Measurements from ENCODE around the gene CRABP1.

CRABP1 gene

DNA sequence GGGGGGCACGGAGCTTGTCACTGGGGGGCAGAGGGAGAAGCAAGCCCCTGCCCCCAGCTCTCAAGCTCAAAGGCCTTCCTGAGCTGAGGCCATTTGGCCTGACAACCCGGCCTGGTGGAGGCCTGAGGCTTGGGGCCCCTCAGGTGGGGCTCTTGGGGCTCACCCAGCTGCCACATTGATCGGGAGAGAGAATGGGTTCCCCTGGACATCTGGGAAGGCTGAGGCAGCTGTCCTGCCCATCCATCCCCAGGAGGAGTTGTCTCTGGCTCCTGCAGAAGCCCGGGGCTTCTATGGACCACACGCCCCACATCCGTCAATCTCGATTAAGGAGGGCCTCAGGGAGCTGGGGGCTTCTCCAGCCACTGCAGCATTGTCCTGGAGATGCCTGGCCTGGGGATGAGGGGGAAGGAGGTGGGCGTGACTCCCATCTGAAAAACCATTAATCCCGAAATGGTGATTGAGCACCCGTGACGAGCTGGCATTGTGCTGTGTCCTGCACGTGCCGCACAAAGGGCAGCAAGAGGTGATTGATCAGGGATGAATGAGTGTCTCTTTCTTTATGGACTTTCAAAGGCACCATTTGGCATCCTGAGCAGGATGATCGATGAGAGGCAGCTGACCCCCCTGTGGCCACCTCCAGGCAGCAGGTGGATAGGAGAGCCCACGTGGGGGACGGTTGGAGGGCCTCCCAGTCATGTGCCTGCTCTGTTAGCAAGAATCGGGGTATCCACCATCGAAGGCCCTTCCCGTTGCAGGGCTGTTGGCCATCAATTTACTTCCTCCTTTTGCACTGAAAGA, 17.2 kb upstream of the CRABP1 start:
- no peak for DNase-seq (ENCODE audit: low spot score)
- H3K4me3 ChIP-seq = no peak overlapping the region
- no peak overlapping the region for H3K27ac ChIP-seq
- TF ChIP-seq, protein P1, sequence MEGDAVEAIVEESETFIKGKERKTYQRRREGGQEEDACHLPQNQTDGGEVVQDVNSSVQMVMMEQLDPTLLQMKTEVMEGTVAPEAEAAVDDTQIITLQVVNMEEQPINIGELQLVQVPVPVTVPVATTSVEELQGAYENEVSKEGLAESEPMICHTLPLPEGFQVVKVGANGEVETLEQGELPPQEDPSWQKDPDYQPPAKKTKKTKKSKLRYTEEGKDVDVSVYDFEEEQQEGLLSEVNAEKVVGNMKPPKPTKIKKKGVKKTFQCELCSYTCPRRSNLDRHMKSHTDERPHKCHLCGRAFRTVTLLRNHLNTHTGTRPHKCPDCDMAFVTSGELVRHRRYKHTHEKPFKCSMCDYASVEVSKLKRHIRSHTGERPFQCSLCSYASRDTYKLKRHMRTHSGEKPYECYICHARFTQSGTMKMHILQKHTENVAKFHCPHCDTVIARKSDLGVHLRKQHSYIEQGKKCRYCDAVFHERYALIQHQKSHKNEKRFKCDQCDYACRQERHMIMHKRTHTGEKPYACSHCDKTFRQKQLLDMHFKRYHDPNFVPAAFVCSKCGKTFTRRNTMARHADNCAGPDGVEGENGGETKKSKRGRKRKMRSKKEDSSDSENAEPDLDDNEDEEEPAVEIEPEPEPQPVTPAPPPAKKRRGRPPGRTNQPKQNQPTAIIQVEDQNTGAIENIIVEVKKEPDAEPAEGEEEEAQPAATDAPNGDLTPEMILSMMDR (IDR thresholded peaks at IDR 0.05) = no peak

DNA sequence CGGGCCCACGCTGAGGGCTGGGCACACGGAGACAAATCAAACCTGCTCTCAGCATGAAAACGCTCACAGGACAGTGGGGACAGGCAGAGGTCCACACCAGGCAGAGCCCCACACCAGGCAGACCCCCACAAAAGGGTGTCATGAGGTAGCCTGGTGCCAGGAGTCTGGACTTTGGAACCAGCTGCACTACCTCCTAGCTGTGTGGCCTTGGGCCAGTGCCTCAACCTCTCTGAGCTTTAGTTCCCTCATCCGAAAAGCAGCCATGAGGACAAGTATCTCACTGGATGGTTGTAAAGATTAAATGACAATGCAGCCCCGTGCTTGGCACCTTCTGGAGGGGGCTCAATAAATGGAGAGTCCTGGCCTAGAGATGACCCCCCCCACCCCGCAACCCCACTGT, 16.5 kb upstream of the CRABP1 start:
- no peak overlapping the region for H3K4me3 ChIP-seq
- no peak overlapping the region for H3K27ac ChIP-seq
- no peak for DNase-seq (ENCODE audit: low spot score)
- TF ChIP-seq, protein P1 (IDR thresholded peaks at IDR 0.05) = no peak

DNA sequence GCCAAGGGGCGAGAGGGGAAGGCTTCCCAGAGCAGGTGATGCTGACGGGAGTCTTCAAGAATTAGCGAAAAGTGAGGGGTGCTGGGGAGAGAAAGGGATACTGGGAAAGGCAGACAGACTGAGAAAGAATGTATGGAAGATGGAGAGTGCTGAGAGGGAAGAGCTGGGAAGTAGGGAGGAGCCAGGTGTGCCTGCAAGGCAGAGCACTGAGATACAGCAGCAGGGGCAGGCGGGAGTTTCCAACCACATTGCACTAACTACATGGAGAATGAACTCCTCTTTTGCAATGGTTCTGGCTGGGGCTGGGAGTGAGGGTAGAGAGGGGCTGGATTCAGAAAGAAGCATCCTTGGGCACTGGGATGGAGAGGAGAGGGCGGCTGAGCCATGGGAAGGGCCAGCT, 16.0 kb upstream of the CRABP1 start:
- Histone ChIP-seq H3K4me3 (no peak overlapping the region), H3K27ac (no peak overlapping the region)
- TF ChIP-seq, protein P1 (IDR thresholded peaks at IDR 0.05) = no peak
- DNase-seq (ENCODE audit: low spot score) = no peak

DNA sequence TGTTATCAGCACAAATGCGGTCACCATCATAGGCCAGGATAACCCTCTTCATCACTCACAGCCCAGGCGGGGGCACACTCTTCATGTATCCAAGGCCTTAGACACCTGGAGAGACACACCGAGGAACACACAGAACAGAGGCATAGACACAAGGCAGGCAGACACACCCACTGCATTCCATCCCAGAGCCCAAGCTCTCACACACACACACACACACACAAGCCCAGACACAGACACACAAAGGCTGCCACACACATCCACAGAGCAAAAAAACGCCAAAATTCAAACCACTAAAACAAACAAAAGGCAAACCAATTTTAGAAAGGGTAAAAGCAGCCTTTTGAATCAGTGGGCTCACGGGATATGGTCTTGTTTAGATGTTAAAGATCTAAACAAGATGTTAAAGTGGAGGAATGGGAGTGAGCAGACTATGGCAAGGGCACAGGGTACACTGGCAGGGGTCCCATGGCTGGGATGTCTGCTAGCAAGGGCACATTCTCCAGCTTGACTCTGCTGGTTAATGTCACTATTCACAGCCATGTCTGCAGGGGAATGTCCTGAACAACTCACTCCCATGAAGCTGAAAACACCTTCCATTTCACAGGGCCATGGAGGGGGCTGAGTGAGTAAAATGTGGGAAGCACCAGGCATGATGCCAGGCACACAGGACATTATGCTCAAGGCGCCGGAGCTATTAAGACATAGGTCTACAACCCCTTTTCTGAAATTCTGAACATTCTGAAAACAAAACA, 14.9 kb upstream of the CRABP1 start:
- no peak for DNase-seq (ENCODE audit: low spot score)
- TF ChIP-seq, protein P1 (IDR thresholded peaks at IDR 0.05) = no peak
- H3K4me3 ChIP-seq = no peak overlapping the region
- H3K27ac ChIP-seq = no peak overlapping the region

DNA sequence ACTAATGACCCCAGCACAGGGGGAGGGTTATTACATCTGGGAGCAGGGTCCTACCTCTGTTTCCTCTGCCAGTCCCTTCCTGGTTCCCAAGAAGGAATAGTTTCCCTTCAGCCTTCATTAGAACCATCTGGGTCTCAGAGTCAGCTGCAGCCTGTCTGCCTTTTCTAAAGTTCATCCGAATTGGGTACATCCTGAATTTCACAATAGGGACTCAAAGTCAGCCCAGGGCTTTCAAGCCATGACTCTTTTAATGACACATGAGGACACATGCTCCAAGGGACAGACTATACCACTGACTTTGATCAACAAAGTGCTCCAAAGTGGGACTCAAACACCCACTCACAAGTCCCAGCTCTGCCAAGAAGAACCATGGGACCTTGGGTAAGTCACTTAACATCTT, 12.7 kb upstream of the CRABP1 start:
- Histone ChIP-seq H3K4me3 (no peak overlapping the region), H3K27ac (no peak overlapping the region)
- TF ChIP-seq, protein P1 (IDR thresholded peaks at IDR 0.05) = no peak
- DNase-seq (ENCODE audit: low spot score) = no peak

DNA sequence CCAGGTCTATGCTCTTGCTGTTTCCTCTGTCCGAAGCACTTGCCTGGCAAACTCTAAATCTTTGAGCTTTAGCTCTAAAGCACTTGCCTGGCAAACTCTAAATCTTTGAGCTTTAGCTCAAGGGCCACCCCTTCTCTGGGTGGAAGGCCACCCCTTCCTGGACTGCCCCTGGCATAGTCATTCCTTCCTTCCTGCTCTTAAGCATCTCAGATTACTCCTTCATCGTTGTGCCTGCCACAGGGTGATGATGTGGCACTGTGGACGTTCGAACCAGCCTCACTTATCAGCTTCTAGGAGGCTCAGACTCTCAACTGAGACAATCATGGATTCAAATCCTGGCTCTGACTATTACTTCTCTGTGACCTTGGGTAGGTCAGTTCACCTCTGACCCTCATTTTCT, 10.5 kb upstream of the CRABP1 start:
- TF ChIP-seq, protein P1 (IDR thresholded peaks at IDR 0.05) = no peak
- Histone ChIP-seq H3K27ac (no peak overlapping the region), H3K4me3 (no peak overlapping the region)
- DNase-seq (ENCODE audit: low spot score) = no peak

DNA sequence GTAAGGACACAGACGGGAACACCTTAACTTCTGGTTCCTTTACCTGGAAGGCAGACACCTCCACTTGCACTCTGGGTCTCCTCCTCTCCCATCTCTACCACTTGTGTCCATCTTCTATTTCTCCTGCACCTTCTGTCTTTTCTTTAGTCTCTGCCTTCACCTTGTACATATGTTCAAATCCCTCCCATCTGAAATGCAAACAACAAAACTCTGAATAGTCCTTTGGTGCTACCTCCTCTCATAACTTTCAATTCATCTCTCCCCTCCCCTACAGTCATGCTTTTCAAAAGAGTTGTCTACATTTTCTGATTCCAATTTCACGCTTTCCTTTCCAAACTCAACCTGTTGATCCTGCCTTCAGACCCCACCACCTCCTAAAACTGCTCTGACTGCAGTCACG, 5.3 kb upstream of the CRABP1 start:
- H3K27ac ChIP-seq = no peak overlapping the region
- no peak for DNase-seq (ENCODE audit: low spot score)
- H3K4me3 ChIP-seq = no peak overlapping the region
- TF ChIP-seq, protein P1 (IDR thresholded peaks at IDR 0.05) = no peak

Measured in coronary artery (tissue), 2 donors.